Spleen (tissue), 11 donors: ENCODE results near the gene NENF. TPM values are rescaled to one million over a fixed set of nuclear protein-coding genes. Genes with fewer than 3 reads are reported as not detected.

Source experiments
- DNase-seq: peaks from one replicate; pipeline ENCODE4 v3.0.0-alpha.2; 2020
- H3K27ac ChIP-seq, 8 donors: fragments of 200-600 bp; sonication (generic) in 7 of 8; 1 replicate in 4 of 8; 2 replicates in 4 of 8; pipeline versions ENCODE4 v1.5.0 to v1.8.0; 2016 to 2021; ENCODE audit warnings: inconsistent platforms in 4 of 8, mild to moderate bottlenecking in 4 of 8, moderate library complexity in 1 of 8
- H3K27me3 ChIP-seq, 7 donors: fragments of 200-600 bp; sonication (generic) in 6 of 7; replicated peaks in 1 of 7; 1 replicate in 4 of 7; 2 replicates in 3 of 7; pipeline versions ENCODE4 v1.5.0 to v1.8.0; 2016 to 2021; ENCODE audit warnings: inconsistent platforms in 3 of 7, mild to moderate bottlenecking in 1 of 7
- H3K36me3 ChIP-seq, 6 donors: fragments of 200-600 bp; sonication (generic) in 5 of 6; 1 replicate in 4 of 6; 2 replicates in 2 of 6; pipeline versions ENCODE4 v1.5.0 to v1.8.0; 2016 to 2021; ENCODE audit warnings: inconsistent platforms in 2 of 6
- H3K4me1 ChIP-seq, 6 donors: fragments of 200-600 bp; sonication (generic) in 5 of 6; 1 replicate in 3 of 6; 2 replicates in 3 of 6; pipeline versions ENCODE4 v1.5.0 to v1.8.0; 2016 to 2021; ENCODE audit warnings: inconsistent platforms in 3 of 6
- H3K4me3 ChIP-seq, 8 donors: fragments of 200-600 bp; sonication (generic) in 7 of 8; 1 replicate in 4 of 8; 2 replicates in 4 of 8; pipeline versions ENCODE4 v1.5.0 to v1.8.0; 2016 to 2021; ENCODE audit warnings: inconsistent platforms in 4 of 8, mild to moderate bottlenecking in 4 of 8, moderate library complexity in 2 of 8
- H3K9me3 ChIP-seq, 8 donors: fragments of 200-600 bp; sonication (generic) in 7 of 8; 1 replicate in 4 of 8; 2 replicates in 4 of 8; pipeline versions ENCODE4 v1.5.0 to v1.8.0; 2016 to 2021; ENCODE audit warnings: inconsistent platforms in 4 of 8
- POLR2A ChIP-seq, 3 donors: fragments of 450-650 bp; IDR thresholded peaks; one replicate each; pipeline ENCODE4 v1.5.1; 2017; ENCODE audit warnings: antibody characterized with exemption in 3 of 3, mild to moderate bottlenecking in 1 of 3
- POLR2AphosphoS5 ChIP-seq, 3 donors: sonication (generic); formaldehyde crosslinking; IDR thresholded peaks; one replicate each; pipeline ENCODE4 v1.5.1; 2017; ENCODE audit warnings: antibody characterized with exemption in 3 of 3
- WGBS, 5 donors: extraction: QIAGEN DNeasy Blood & Tissue Kit in 3 of 5; methylation state at CpG; one replicate each; pipeline versions ENCODE4 v1.1.5 to v1.1.7; 2013 to 2018; 5-methylcytosine and 5-hydroxymethylcytosine counted together
- intact Hi-C: fragments of 100-400 bp; cut with DNase I; formaldehyde crosslinking; loops from one replicate; pipeline ENCODE4 v1.15.0; 2023; ENCODE audit warnings: low total_unique reads
- polyA plus RNA-seq, 3 donors: library from polyadenylated mRNA; stranded (reverse); fragments of 200-250 nt; gene quantifications; one replicate each; pipeline ENCODE4 v1.2.1, GENCODE V29; 2013
- total RNA-seq, 7 donors: library from RNA; depleted of rRNA in 3 of 7; stranded (reverse); fragments of >200 nt in 3 of 7; fragmentation: NEBNext Ultra II Directional in 4 of 7; extraction: Animal tissue kit (Norgen Biotek cat#: 25700) in 4 of 7; gene quantifications; one replicate each; pipeline versions ENCODE4 v1.1.0 to v1.2.1, GENCODE V29; 2016 to 2021
- TF ChIP-seq, protein P1 (sequence below), 11 experiments: fragments of 200-600 bp in 7 of 11; fragments of 450-650 bp in 4 of 11; sonication (generic) in 4 of 11; IDR thresholded peaks in 8 of 11; conservative IDR thresholded peaks in 3 of 11; 1 replicate in 7 of 11; 2 replicates in 4 of 11; pipeline versions ENCODE4 v1.4.0 to v1.8.0; 2016 to 2021; ENCODE audit warnings: antibody characterized with exemption in 11 of 11, inconsistent platforms in 4 of 11, mild to moderate bottlenecking in 1 of 11
- donor health status: healthy with polysubstance abuse.
- donor health status: DM: no; HTN: no; CAD: no; lungs with moderate emphysema.
- donor health status: DM: no; HTN: no; CAD: no.
- donor health status: Bipolar disorder and iron deficiency.
- donor health status: healthy.
- donor health status: DM: no; HTN: no; CAD: no.
- donor health status: DM: yes; HTN: yes; CAD: no.

The NENF gene
- total and polyA plus RNA-seq, 10 donors = 23.2 to 59.4 (median 40.8) TPM

- TF ChIP-seq POLR2AphosphoS5 (IDR thresholded peaks at IDR 0.05) (no peak), POLR2A (IDR thresholded peaks at IDR 0.05) (no peak)
- Histone ChIP-seq H3K27ac (no peak overlapping the region), H3K9me3 (no peaks in the 10 kb centered on the region), H3K4me3 (no peak overlapping the region), H3K36me3 (no peaks in the 10 kb centered on the region), H3K4me1 (no peaks in the 10 kb centered on the region), H3K27me3 (no peaks in the 10 kb centered on the region)
- no peak for DNase-seq
- intact Hi-C loops = no loop called here
- 75 to 95% (median 87%) methylated on average over 4 of the region's 4 CpGs for WGBS, 5 donors
Measured at GRCh38 chr1:212486619-212486975, 53.9 kb downstream of the NENF start.

DNA sequence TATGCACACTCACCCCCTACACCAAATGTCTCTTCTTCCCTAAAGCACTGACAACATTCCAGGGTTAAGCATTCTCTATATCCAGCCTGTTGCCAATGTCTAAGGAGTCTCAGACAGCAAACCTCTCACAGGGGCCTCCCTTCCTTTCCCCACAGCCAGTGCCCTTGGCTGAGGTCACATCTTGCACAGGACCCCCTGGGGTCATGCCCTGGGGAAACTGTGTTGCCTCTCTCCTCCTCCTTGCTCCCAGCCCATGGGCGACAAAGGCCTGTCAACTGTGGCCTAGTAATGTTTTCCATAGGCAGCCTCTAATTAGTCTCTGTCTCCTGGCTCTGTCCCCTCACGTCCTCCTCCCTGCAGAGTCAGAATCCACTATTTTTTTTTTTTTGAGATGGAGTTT, 54.6 kb downstream of the NENF start:
- 88 to 97% (median 91%) methylated on average over 2 of the region's 2 CpGs for WGBS, 5 donors
- no peak for TF ChIP-seq POLR2AphosphoS5 (IDR thresholded peaks at IDR 0.05)
- no peak for TF ChIP-seq POLR2A (IDR thresholded peaks at IDR 0.05)
- TF ChIP-seq, protein P1, sequence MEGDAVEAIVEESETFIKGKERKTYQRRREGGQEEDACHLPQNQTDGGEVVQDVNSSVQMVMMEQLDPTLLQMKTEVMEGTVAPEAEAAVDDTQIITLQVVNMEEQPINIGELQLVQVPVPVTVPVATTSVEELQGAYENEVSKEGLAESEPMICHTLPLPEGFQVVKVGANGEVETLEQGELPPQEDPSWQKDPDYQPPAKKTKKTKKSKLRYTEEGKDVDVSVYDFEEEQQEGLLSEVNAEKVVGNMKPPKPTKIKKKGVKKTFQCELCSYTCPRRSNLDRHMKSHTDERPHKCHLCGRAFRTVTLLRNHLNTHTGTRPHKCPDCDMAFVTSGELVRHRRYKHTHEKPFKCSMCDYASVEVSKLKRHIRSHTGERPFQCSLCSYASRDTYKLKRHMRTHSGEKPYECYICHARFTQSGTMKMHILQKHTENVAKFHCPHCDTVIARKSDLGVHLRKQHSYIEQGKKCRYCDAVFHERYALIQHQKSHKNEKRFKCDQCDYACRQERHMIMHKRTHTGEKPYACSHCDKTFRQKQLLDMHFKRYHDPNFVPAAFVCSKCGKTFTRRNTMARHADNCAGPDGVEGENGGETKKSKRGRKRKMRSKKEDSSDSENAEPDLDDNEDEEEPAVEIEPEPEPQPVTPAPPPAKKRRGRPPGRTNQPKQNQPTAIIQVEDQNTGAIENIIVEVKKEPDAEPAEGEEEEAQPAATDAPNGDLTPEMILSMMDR (IDR thresholded peaks at IDR 0.05 in 8 of 11, conservative IDR thresholded peaks at IDR 0.05 in 3 of 11) = no peak
- Histone ChIP-seq H3K9me3 (no peaks in the 10 kb centered on the region), H3K36me3 (no peaks in the 10 kb centered on the region), H3K4me3 (no peak overlapping the region), H3K27ac (no peak overlapping the region), H3K27me3 (no peaks in the 10 kb centered on the region), H3K4me1 (no peaks in the 10 kb centered on the region)
- no peak for DNase-seq
- intact Hi-C loops = no loop called here

DNA sequence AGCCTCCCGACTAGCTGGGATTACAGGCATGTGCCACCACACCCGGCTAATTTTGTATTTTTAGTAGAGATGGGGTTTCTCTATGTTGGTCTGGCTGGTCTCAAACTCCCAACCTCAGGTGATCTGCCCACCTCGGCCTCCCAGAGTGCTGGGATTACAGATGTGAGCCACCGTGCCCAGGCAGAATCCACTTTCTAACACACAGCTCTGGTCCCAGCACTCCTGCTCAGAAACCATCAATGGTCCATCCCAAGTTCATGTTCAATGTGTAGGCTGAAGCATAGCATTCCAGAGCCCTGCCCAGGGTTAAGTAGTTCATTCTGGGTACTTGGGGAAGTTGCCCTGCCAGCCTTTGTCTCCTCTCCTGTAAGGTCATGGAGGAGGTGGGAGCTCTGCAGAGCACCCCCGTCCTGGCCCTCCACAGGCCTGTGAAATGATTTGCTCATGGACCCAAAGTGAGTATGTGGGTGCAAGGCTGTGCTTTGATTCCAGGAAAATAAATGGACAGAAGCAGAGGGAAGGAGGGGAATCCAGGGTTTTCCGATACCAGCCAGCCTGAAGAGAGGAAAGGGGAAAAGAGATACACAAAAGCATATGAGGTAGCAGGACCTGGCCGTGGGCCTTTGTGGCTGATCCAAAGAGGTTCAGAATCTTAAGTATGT, 55.2 kb downstream of the NENF start:
- Histone ChIP-seq H3K4me1 (no peaks in the 10 kb centered on the region), H3K27me3 (no peaks in the 10 kb centered on the region), H3K4me3 (no peak overlapping the region), H3K9me3 (no peaks in the 10 kb centered on the region), H3K36me3 (no peaks in the 10 kb centered on the region), H3K27ac (no peak overlapping the region)
- no peak for DNase-seq
- 90 to 98% (median 92%) methylated on average over 7 of the region's 7 CpGs for WGBS, 5 donors
- intact Hi-C loops = no loop called here
- TF ChIP-seq POLR2A (IDR thresholded peaks at IDR 0.05) = no peak
- TF ChIP-seq, protein P1 (IDR thresholded peaks at IDR 0.05 in 8 of 11, conservative IDR thresholded peaks at IDR 0.05 in 3 of 11) = no peak

- intact Hi-C loops = no loop called here
- no peaks in the 10 kb centered on the region for H3K4me1 ChIP-seq
- no peak overlapping the region for H3K4me3 ChIP-seq
- no peaks in the 10 kb centered on the region for H3K27me3 ChIP-seq
- WGBS, 5 donors = 63 to 90% (median 73%) methylated on average over 4 of the region's 4 CpGs
- H3K9me3 ChIP-seq = no peaks in the 10 kb centered on the region
- H3K27ac ChIP-seq = peak overlapping the region in 2 of 8 donors; percentile 28 to 40
- no peak for DNase-seq
- TF ChIP-seq POLR2A (IDR thresholded peaks at IDR 0.05) = no peak
- TF ChIP-seq POLR2AphosphoS5 (IDR thresholded peaks at IDR 0.05) = peak in 1 of 3 donors; percentile 29
- TF ChIP-seq, protein P1 (IDR thresholded peaks at IDR 0.05 in 8 of 11, conservative IDR thresholded peaks at IDR 0.05 in 3 of 11) = no peak
- no peaks in the 10 kb centered on the region for H3K36me3 ChIP-seq
Measured at GRCh38 chr1:212488436-212489283, 55.9 kb downstream of the NENF start.
